GM23338 (cell line): ENCODE results near the gene SEC11C. TPM values are rescaled to one million over a fixed set of nuclear protein-coding genes. Genes with fewer than 3 reads are reported as not detected.

Source experiments
- ATAC-seq: fragments of 200-7000 bp; cut with Tn5 transposase; 3 replicates; pipeline ENCODE4 v1.9.1; 2020
- DNase-seq: peaks from one replicate; pipeline ENCODE4 v3.0.0-alpha.2; 2015; ENCODE audit warnings: low spot score
- H2AFZ ChIP-seq: fragments of 200-600 bp; sonication (generic); 2 replicates; pipeline ENCODE4 v1.8.0; 2016; ENCODE audit warnings: antibody characterized with exemption, mild to moderate bottlenecking, moderate library complexity
- H3F3A ChIP-seq: fragments of 200-600 bp; sonication (generic); replicated peaks from 2 replicates; pipeline ENCODE4 v1.8.0; 2017; ENCODE audit warnings: antibody characterized with exemption, mixed run types, low read depth
- H3K27ac ChIP-seq: fragments of 200-600 bp; sonication (generic); 2 replicates; pipeline ENCODE4 v1.6.1; 2016; ENCODE audit warnings: low read depth
- H3K27me3 ChIP-seq: fragments of 200-600 bp; sonication (generic); 2 replicates; pipeline ENCODE4 v1.8.0; 2016; ENCODE audit warnings: mild to moderate bottlenecking, mixed run types, moderate library complexity; ENCODE audit not compliant: insufficient read depth
- H3K36me3 ChIP-seq: fragments of 200-600 bp; sonication (generic); 2 replicates; pipeline ENCODE4 v1.8.0; 2016; ENCODE audit warnings: mild to moderate bottlenecking; ENCODE audit not compliant: insufficient read depth
- H3K4me1 ChIP-seq: fragments of 200-600 bp; sonication (generic); 2 replicates; pipeline ENCODE4 v1.8.0; 2016; ENCODE audit warnings: mild to moderate bottlenecking, moderate library complexity; ENCODE audit not compliant: insufficient read depth
- H3K4me2 ChIP-seq: fragments of 200-600 bp; sonication (generic); 2 replicates; pipeline ENCODE4 v1.7.1; 2017; ENCODE audit warnings: mixed run types
- H3K4me3 ChIP-seq: fragments of 200-600 bp; sonication (generic); 2 replicates; pipeline ENCODE4 v1.6.1; 2016; ENCODE audit warnings: mixed run types
- H3K79me2 ChIP-seq: fragments of 200-600 bp; sonication (generic); replicated peaks from 2 replicates; pipeline ENCODE4 v1.8.0; 2017; ENCODE audit warnings: mild to moderate bottlenecking; ENCODE audit not compliant: insufficient read depth
- H3K9me2 ChIP-seq: fragments of 200-600 bp; sonication (generic); 2 replicates; pipeline ENCODE4 v1.8.0; 2017; ENCODE audit not compliant: insufficient read depth
- H4K20me1 ChIP-seq: fragments of 200-600 bp; sonication (generic); replicated peaks from 2 replicates; pipeline ENCODE4 v1.8.0; 2017; ENCODE audit warnings: mild to moderate bottlenecking; ENCODE audit not compliant: insufficient read depth
- H3K27ac Mint-ChIP-seq: 2 replicates; pipeline ENCODE4 v1.8.0; 2020; ENCODE audit warnings: inconsistent platforms, mild to moderate bottlenecking, moderate library complexity, mixed read lengths
- H3K27me3 Mint-ChIP-seq: 3 replicates; pipeline ENCODE4 v1.8.0; 2022; ENCODE audit warnings: low read depth, mild to moderate bottlenecking, moderate library complexity, mixed read lengths, inconsistent platforms; ENCODE audit not compliant: insufficient read depth, poor library complexity
- H3K36me3 Mint-ChIP-seq: 3 replicates; pipeline ENCODE4 v1.8.0; 2021; ENCODE audit warnings: low read depth, mild to moderate bottlenecking, inconsistent platforms, moderate library complexity, mixed read lengths
- H3K4me1 Mint-ChIP-seq: 3 replicates; pipeline ENCODE4 v1.8.0; 2020; ENCODE audit warnings: mild to moderate bottlenecking, inconsistent platforms, mixed read lengths
- H3K4me3 Mint-ChIP-seq: 3 replicates; pipeline ENCODE4 v1.8.0; 2021; ENCODE audit warnings: moderate library complexity, mild to moderate bottlenecking, inconsistent platforms, mixed read lengths
- H3K9me3 Mint-ChIP-seq: 3 replicates; pipeline ENCODE4 v1.8.0; 2020; ENCODE audit warnings: moderate library complexity, mild to moderate bottlenecking, inconsistent platforms, mixed read lengths
- EZH2 ChIP-seq: fragments of 200-600 bp; sonication (generic); IDR thresholded peaks from one replicate; pipeline ENCODE4 v1.8.0; 2017; ENCODE audit warnings: antibody characterized with exemption, mild to moderate bottlenecking, low read depth; ENCODE audit not compliant: unreplicated experiment
- POLR2AphosphoS5 ChIP-seq: IDR thresholded peaks from 2 replicates; pipeline ENCODE4 v1.6.1; 2016; ENCODE audit warnings: antibody characterized with exemption, low read depth
- ZNF331 ChIP-seq: fragments of 250-450 bp; sonication (Bioruptor Pico); IDR thresholded peaks from 2 replicates; pipeline ENCODE4 v1.5.0; 2020; ENCODE audit warnings: low read depth, mild to moderate bottlenecking, moderate library complexity
- polyA plus RNA-seq: library from polyadenylated mRNA; unstranded; fragments of >200 nt; fragmentation: Nextera tagmentation; extraction: Ambion mirVana; gene quantifications from 2 replicates; pipeline ENCODE4 v1.2.1, GENCODE V29; 2016
- total RNA-seq: library from RNA; depleted of rRNA; stranded (reverse); fragments of >200 nt; shearing (Covaris generic); gene quantifications from 2 replicates; pipeline ENCODE4 v1.2.3, GENCODE V29; 2014
- TF ChIP-seq, protein P1 (sequence below), 2 experiments: fragments of 200-600 bp in 1 of 2; sonication (generic) in 1 of 2; conservative IDR thresholded peaks; 2 replicates each; pipeline versions ENCODE4 v1.5.1 to v1.6.1; 2016 to 2017; ENCODE audit warnings: antibody characterized with exemption in 2 of 2, low read depth in 2 of 2, mild to moderate bottlenecking in 2 of 2, moderate library complexity in 1 of 2
- TF ChIP-seq, protein P2 (sequence below): IDR thresholded peaks from one replicate; pipeline ENCODE4 v1.6.1; 2018; ENCODE audit warnings: antibody characterized with exemption; ENCODE audit not compliant: unreplicated experiment

Gene SEC11C
- total and polyA plus RNA-seq, 2 experiments from 2014 or later = 31.7 to 169 TPM

DNA sequence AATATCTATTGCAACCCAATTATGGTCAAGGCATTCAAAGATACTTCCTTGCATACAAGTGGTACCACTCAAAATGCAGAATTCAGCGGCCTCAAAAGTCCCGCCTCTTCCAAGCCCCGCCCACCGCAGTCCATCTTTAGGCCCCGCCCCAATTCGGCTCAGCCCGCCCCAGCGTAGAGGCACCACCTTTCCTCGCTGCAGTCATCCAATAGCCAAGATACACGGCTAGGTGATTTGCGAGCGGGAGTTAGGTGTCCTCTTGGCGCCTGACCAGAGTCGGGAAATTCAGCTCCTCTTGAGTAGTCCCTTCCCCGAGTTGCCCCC is 431 bp upstream of the SEC11C start:
- Histone ChIP-seq H3K4me2 (peak overlapping the region; percentile 72), H3K4me3 (peak overlapping the region; percentile 98), H4K20me1 (peaks cover 10% of the 10 kb centered on the region; the same call in 1 of the 2 replicates), H3K27me3 (no peaks in the 10 kb centered on the region), H3F3A (no peaks in the 10 kb centered on the region), H3K27ac (peak overlapping the region; percentile 88; the same call in 1 of the 2 replicates), H2AFZ (peak overlapping the region; percentile 63; the same call in 1 of the 2 replicates), H3K36me3 (no peaks in the 10 kb centered on the region; the same call in 1 of the 2 replicates), H3K79me2 (peaks cover 37% of the 10 kb centered on the region), H3K4me1 (peaks cover 19% of the 10 kb centered on the region), H3K9me2 (peaks cover 9% of the 10 kb centered on the region; the same call in 1 of the 2 replicates)
- H3K9me3 Mint-ChIP-seq = no peaks in the 10 kb centered on the region
- DNase-seq (peak; percentile 94), ATAC-seq (peak; percentile 84)
- peaks cover 22% of the 10 kb centered on the region for H3K4me1 Mint-ChIP-seq
- H3K27ac Mint-ChIP-seq = peak overlapping the region; percentile 99
- no peaks in the 10 kb centered on the region for H3K27me3 Mint-ChIP-seq
- no peaks in the 10 kb centered on the region for H3K36me3 Mint-ChIP-seq
- TF ChIP-seq EZH2 (no peak), POLR2AphosphoS5 (peak; percentile 67)
- peak overlapping the region; percentile 98 for H3K4me3 Mint-ChIP-seq

DNA sequence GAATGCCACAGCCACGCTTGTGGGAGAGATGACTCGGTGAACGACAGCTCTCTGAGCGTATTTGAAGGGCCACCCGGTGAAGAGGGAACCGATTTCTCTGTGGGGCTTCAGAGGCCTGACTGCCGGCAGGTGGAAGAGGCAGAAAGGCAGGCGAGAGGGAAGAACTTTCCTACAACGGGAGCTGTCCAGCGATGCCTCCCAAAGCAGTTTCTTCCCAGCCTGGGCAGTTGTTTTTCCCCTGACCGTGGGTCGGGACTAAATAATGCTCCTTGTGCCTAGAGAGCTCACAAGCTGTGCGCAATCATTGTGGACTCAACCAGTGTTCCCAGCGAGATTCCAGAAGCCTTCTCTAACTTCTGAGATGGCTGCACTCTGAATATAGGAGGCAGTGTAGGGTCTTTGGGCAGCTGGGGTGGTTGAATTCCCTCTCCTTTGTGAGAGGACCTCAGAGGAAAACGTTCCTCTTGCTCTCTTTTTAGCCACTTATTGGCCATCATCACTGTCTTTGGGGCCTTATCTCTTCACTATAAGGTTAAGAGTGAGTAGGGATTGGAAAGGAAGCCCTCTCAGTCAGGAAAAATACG is 710 bp downstream of the SEC11C start:
- Mint-ChIP-seq H3K4me1 (peaks cover 22% of the 10 kb centered on the region), H3K4me3 (peak overlapping the region; percentile 98), H3K27me3 (no peaks in the 10 kb centered on the region), H3K27ac (no peak overlapping the region), H3K36me3 (no peaks in the 10 kb centered on the region), H3K9me3 (no peaks in the 10 kb centered on the region)
- TF ChIP-seq ZNF331 (CRISPR knock-in tag) = no peak
- TF ChIP-seq, protein P1, sequence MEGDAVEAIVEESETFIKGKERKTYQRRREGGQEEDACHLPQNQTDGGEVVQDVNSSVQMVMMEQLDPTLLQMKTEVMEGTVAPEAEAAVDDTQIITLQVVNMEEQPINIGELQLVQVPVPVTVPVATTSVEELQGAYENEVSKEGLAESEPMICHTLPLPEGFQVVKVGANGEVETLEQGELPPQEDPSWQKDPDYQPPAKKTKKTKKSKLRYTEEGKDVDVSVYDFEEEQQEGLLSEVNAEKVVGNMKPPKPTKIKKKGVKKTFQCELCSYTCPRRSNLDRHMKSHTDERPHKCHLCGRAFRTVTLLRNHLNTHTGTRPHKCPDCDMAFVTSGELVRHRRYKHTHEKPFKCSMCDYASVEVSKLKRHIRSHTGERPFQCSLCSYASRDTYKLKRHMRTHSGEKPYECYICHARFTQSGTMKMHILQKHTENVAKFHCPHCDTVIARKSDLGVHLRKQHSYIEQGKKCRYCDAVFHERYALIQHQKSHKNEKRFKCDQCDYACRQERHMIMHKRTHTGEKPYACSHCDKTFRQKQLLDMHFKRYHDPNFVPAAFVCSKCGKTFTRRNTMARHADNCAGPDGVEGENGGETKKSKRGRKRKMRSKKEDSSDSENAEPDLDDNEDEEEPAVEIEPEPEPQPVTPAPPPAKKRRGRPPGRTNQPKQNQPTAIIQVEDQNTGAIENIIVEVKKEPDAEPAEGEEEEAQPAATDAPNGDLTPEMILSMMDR (conservative IDR thresholded peaks at IDR 0.05; ENCODE audit: low read depth in 2 of 2) = 0 out of 4 replicates have a peak, but pooled peaks of 1 of the 2 experiments have one; percentile 11
- TF ChIP-seq, protein P2, sequence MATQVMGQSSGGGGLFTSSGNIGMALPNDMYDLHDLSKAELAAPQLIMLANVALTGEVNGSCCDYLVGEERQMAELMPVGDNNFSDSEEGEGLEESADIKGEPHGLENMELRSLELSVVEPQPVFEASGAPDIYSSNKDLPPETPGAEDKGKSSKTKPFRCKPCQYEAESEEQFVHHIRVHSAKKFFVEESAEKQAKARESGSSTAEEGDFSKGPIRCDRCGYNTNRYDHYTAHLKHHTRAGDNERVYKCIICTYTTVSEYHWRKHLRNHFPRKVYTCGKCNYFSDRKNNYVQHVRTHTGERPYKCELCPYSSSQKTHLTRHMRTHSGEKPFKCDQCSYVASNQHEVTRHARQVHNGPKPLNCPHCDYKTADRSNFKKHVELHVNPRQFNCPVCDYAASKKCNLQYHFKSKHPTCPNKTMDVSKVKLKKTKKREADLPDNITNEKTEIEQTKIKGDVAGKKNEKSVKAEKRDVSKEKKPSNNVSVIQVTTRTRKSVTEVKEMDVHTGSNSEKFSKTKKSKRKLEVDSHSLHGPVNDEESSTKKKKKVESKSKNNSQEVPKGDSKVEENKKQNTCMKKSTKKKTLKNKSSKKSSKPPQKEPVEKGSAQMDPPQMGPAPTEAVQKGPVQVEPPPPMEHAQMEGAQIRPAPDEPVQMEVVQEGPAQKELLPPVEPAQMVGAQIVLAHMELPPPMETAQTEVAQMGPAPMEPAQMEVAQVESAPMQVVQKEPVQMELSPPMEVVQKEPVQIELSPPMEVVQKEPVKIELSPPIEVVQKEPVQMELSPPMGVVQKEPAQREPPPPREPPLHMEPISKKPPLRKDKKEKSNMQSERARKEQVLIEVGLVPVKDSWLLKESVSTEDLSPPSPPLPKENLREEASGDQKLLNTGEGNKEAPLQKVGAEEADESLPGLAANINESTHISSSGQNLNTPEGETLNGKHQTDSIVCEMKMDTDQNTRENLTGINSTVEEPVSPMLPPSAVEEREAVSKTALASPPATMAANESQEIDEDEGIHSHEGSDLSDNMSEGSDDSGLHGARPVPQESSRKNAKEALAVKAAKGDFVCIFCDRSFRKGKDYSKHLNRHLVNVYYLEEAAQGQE = peak; percentile 71
- Histone ChIP-seq H3F3A (no peaks in the 10 kb centered on the region), H3K9me2 (peaks cover 9% of the 10 kb centered on the region; the same call in 1 of the 2 replicates), H2AFZ (peak overlapping the region; percentile 95), H3K4me3 (peak overlapping the region; percentile 98), H3K79me2 (peaks cover 48% of the 10 kb centered on the region), H3K27me3 (no peaks in the 10 kb centered on the region), H3K27ac (no peak overlapping the region), H4K20me1 (peaks cover 11% of the 10 kb centered on the region; the same call in 1 of the 2 replicates), H3K4me1 (peaks cover 19% of the 10 kb centered on the region), H3K36me3 (no peaks in the 10 kb centered on the region; the same call in 1 of the 2 replicates), H3K4me2 (peak overlapping the region; percentile 97)
- DNase-seq = peak; percentile 59
- ATAC-seq = peak; percentile 28
